HepG2 (cell line): ENCODE data around the gene SYCE3. TPM values are rescaled to one million over a fixed set of nuclear protein-coding genes. Genes with fewer than 3 reads are reported as not detected.

Source experiments
- ARHGAP35 ChIP-seq: sonication (generic); formaldehyde crosslinking; IDR thresholded peaks from 2 replicates; pipeline ENCODE4 v1.9.0; 2022; ENCODE audit warnings: mild to moderate bottlenecking, inconsistent platforms, moderate library complexity, missing genetic modification reagents, borderline replicate concordance
- ATRX ChIP-seq: sonication (generic); formaldehyde crosslinking; IDR thresholded peaks from 2 replicates; pipeline ENCODE4 v1.4.0; 2020; ENCODE audit warnings: missing genetic modification reagents, borderline replicate concordance
- CREB1 ChIP-seq, 2 experiments: fragments of 450-650 bp in 1 of 2; IDR thresholded peaks; 2 replicates each; pipeline ENCODE4 v1.6.1; 2016 to 2017; ENCODE audit warnings: control low read depth in 1 of 2, mild to moderate bottlenecking in 1 of 2, missing compliant biosample characterization in 1 of 2, missing genetic modification characterization in 1 of 2
- FOXC1 ChIP-seq: sonication (generic); formaldehyde crosslinking; IDR thresholded peaks from 2 replicates; pipeline ENCODE4 v1.8.0; 2022; ENCODE audit warnings: mild to moderate bottlenecking, missing genetic modification reagents, borderline replicate concordance
- IRX3 ChIP-seq: sonication (generic); formaldehyde crosslinking; IDR thresholded peaks from 2 replicates; pipeline ENCODE4 v1.8.1; 2023; ENCODE audit warnings: mild to moderate bottlenecking, low read depth, missing genetic modification reagents, borderline replicate concordance
- MAFG ChIP-seq: sonication (generic); formaldehyde crosslinking; IDR thresholded peaks from 2 replicates; pipeline ENCODE4 v1.5.1; 2020; ENCODE audit warnings: mild to moderate bottlenecking, missing genetic modification reagents
- MXD1 ChIP-seq: sonication (generic); formaldehyde crosslinking; IDR thresholded peaks from 2 replicates; pipeline ENCODE4 v1.4.0; 2020; ENCODE audit warnings: mild to moderate bottlenecking, missing genetic modification reagents
- PHF20 ChIP-seq: sonication (generic); formaldehyde crosslinking; IDR thresholded peaks from 2 replicates; pipeline ENCODE4 v1.5.0; 2020; ENCODE audit warnings: mild to moderate bottlenecking, missing genetic modification reagents
- RAD51 ChIP-seq: fragments of 450-650 bp; IDR thresholded peaks from 2 replicates; pipeline ENCODE4 v1.6.1; 2016; ENCODE audit warnings: borderline replicate concordance
- RFX1 ChIP-seq: fragments of 450-650 bp; IDR thresholded peaks from 2 replicates; pipeline ENCODE4 v1.6.1; 2017
- TBX3 ChIP-seq: fragments of 450-650 bp; IDR thresholded peaks from 2 replicates; pipeline ENCODE4 v1.6.1; 2017; ENCODE audit warnings: antibody characterized with exemption, mild to moderate bottlenecking, inconsistent platforms, borderline replicate concordance
- YEATS4 ChIP-seq: sonication (generic); formaldehyde crosslinking; IDR thresholded peaks from 2 replicates; pipeline ENCODE4 v1.4.0; 2020; ENCODE audit warnings: missing genetic modification reagents, borderline replicate concordance
- ZBTB33 ChIP-seq: sonication (generic); formaldehyde crosslinking; IDR thresholded peaks from 2 replicates; pipeline ENCODE4 v1.4.0; 2020; ENCODE audit warnings: missing genetic modification reagents
- ZBTB37 ChIP-seq: sonication (generic); formaldehyde crosslinking; IDR thresholded peaks from 2 replicates; pipeline ENCODE4 v1.4.0; 2020; ENCODE audit warnings: mild to moderate bottlenecking, missing genetic modification reagents
- ZBTB42 ChIP-seq: sonication (generic); formaldehyde crosslinking; IDR thresholded peaks from 2 replicates; pipeline ENCODE4 v1.5.0; 2020; ENCODE audit warnings: mild to moderate bottlenecking, missing genetic modification reagents
- ZC3H13 ChIP-seq: sonication (generic); formaldehyde crosslinking; IDR thresholded peaks from 2 replicates; pipeline ENCODE4 v1.8.1; 2023; ENCODE audit warnings: mild to moderate bottlenecking, missing genetic modification reagents, moderate library complexity
- ZNF121 ChIP-seq: sonication (generic); formaldehyde crosslinking; IDR thresholded peaks from 2 replicates; pipeline ENCODE4 v1.5.0; 2020; ENCODE audit warnings: mild to moderate bottlenecking, missing genetic modification reagents
- ZNF296 ChIP-seq: sonication (generic); formaldehyde crosslinking; conservative IDR thresholded peaks from 2 replicates; pipeline ENCODE4 v1.5.0; 2020; ENCODE audit warnings: mild to moderate bottlenecking, missing genetic modification reagents
- ZNF484 ChIP-seq: sonication (generic); formaldehyde crosslinking; IDR thresholded peaks from 2 replicates; pipeline ENCODE4 v1.5.1; 2020; ENCODE audit warnings: mild to moderate bottlenecking, low read depth, missing genetic modification reagents, borderline replicate concordance
- ZNF770 ChIP-seq: sonication (generic); formaldehyde crosslinking; IDR thresholded peaks from 2 replicates; pipeline ENCODE4 v1.5.0; 2020; ENCODE audit warnings: mild to moderate bottlenecking, missing genetic modification reagents
- ZNF772 ChIP-seq: sonication (generic); formaldehyde crosslinking; IDR thresholded peaks from 2 replicates; pipeline ENCODE4 v1.5.0; 2020; ENCODE audit warnings: mild to moderate bottlenecking, missing genetic modification reagents
- polyA plus RNA-seq, 8 experiments: library from polyadenylated mRNA; depleted of rRNA in 3 of 8; stranded (reverse) in 7 of 8; unstranded in 1 of 8; fragments of >200 nt; fragmentation: Illumina TruSeq in 4 of 8; extraction: Trizol in 4 of 8; gene quantifications; 2 replicates each; pipeline versions ENCODE4 v1.2.1 to v1.2.3, GENCODE V29; 2011 to 2016; ENCODE audit warnings: low read depth in 4 of 8, missing spikeins in 1 of 8, mixed read lengths in 1 of 8; ENCODE audit not compliant: insufficient read depth in 1 of 8
- total RNA-seq, 5 experiments: library from RNA; depleted of rRNA; stranded (reverse); fragments of >200 nt; fragmentation: Illumina TruSeq; extraction: Trizol; gene quantifications; 2 replicates each; pipeline ENCODE4 v1.2.3, GENCODE V29; 2016; ENCODE audit warnings: low read depth in 1 of 5

Gene SYCE3
- total and polyA plus RNA-seq, 2 of the 13 experiments (the other 11 are each of a cell fraction or from before 2014, with no cell fraction given), result not detected

- TF ChIP-seq ZBTB33 (CRISPR knock-in tag), result no peak
- TF ChIP-seq MAFG, result no peak
- no peak for TF ChIP-seq ZBTB37 (CRISPR knock-in tag)
- TF ChIP-seq TBX3, result no peak
- peak; percentile 53 for TF ChIP-seq FOXC1
- peak; percentile 45; the same call in 1 of the 2 replicates for TF ChIP-seq ZNF121
- TF ChIP-seq ARHGAP35 (CRISPR knock-in tag), result no peak
- TF ChIP-seq CREB1 (IDR thresholded peaks at IDR 0.05), result peak; percentile 47
- no peak for TF ChIP-seq CREB1 (CRISPR knock-in tag; IDR thresholded peaks at IDR 0.05)
- no peak for TF ChIP-seq ATRX (CRISPR knock-in tag)
- peak; percentile 52; the same call in 1 of the 2 replicates for TF ChIP-seq MXD1 (CRISPR knock-in tag)
- TF ChIP-seq ZNF772 (CRISPR knock-in tag), result peak; percentile 16; the same call in 1 of the 2 replicates
- peak; percentile 91 for TF ChIP-seq YEATS4
- 0 out of 2 replicates have a peak, but pooled peaks have one; percentile 41 for TF ChIP-seq ZNF770 (CRISPR knock-in tag)
- TF ChIP-seq ZNF484, result no peak
- TF ChIP-seq PHF20, result peak; percentile 74
- TF ChIP-seq ZBTB42, result peak; percentile 72; the same call in 1 of the 2 replicates
- no peak for TF ChIP-seq RFX1
- 0 out of 2 replicates have a peak, but pooled peaks have one; percentile 40 for TF ChIP-seq IRX3 (CRISPR knock-in tag)
- peak; percentile 83; the same call in 1 of the 2 replicates for TF ChIP-seq ZC3H13
- TF ChIP-seq ZNF296 (CRISPR knock-in tag), result no peak
- TF ChIP-seq RAD51, result no peak
Measured at GRCh38 chr22:50582493-50583293, 20.0 kb upstream of the SYCE3 start, which contains the start of gene CHKB (continued).
